Kidney (tissue), 14 donors: ENCODE data around the gene URAD. TPM values are rescaled to one million over a fixed set of nuclear protein-coding genes. Genes with fewer than 3 reads are reported as not detected.

Experiments
- DNase-seq, 5 donors: peaks; one replicate each; pipeline ENCODE4 v3.0.0-alpha.2; 2013 to 2020
- FAIRE-seq: peaks from 2 replicates; lab custom pipeline; 2012; peaks lifted over from hg19 to GRCh38; lab: Jason Lieb, UNC
- H3K27ac ChIP-seq, 2 donors: one replicate each; pipeline ENCODE4 v1.7.0; 2013; ENCODE audit warnings: low read depth in 2 of 2, low read length in 2 of 2, inconsistent platforms in 1 of 2
- H3K27me3 ChIP-seq: one replicate; pipeline ENCODE4 v1.7.1; 2013; ENCODE audit warnings: low read length, inconsistent platforms; ENCODE audit not compliant: control insufficient read depth, insufficient read depth
- H3K36me3 ChIP-seq, 3 donors: one replicate each; pipeline versions ENCODE4 v1.7.0 to v1.7.1; 2013; ENCODE audit warnings: low read length in 3 of 3, control low read depth in 1 of 3, inconsistent platforms in 1 of 3; ENCODE audit not compliant: insufficient read depth in 3 of 3, control insufficient read depth in 2 of 3
- H3K4me1 ChIP-seq, 3 donors: one replicate each; pipeline versions ENCODE4 v1.7.0 to v1.7.1; 2013; ENCODE audit warnings: low read length in 3 of 3, inconsistent platforms in 1 of 3, low read depth in 1 of 3; ENCODE audit not compliant: control insufficient read depth in 2 of 3, insufficient read depth in 2 of 3
- H3K4me3 ChIP-seq, 3 donors: one replicate each; pipeline versions ENCODE4 v1.7.0 to v1.8.1; 2013; ENCODE audit warnings: low read length in 3 of 3, control low read depth in 1 of 3, inconsistent platforms in 1 of 3
- H3K9ac ChIP-seq, 3 donors: one replicate each; pipeline versions ENCODE4 v1.7.0 to v1.7.1; 2013; ENCODE audit warnings: low read length in 3 of 3, control low read depth in 1 of 3, inconsistent platforms in 1 of 3
- H3K9me3 ChIP-seq, 3 donors: one replicate each; pipeline versions ENCODE4 v1.7.0 to v1.7.1; 2013; ENCODE audit warnings: low read length in 3 of 3, control low read depth in 1 of 3, inconsistent platforms in 1 of 3; ENCODE audit not compliant: control insufficient read depth in 2 of 3, insufficient read depth in 1 of 3
- intact Hi-C: fragments of 100-400 bp; cut with DNase I; formaldehyde crosslinking; loops from one replicate; pipeline ENCODE4 v1.11.1; 2022
- polyA plus RNA-seq: library from polyadenylated mRNA; stranded (reverse); fragments of 350-450 nt; fragmentation: Illumina TruSeq; extraction: RNeasy Lipid Tissue Mini Kit (QIAGEN cat#74804); gene quantifications from one replicate; pipeline ENCODE4 v1.2.3, GENCODE V29; 2014; ENCODE audit warnings: low read depth, low replicate concordance; ENCODE audit not compliant: insufficient read depth
- total RNA-seq: library from RNA; stranded (reverse); fragmentation: NEBNext Ultra II Directional; extraction: Animal tissue kit (Norgen Biotek cat#: 25700); gene quantifications from one replicate; pipeline ENCODE4 v1.2.1, GENCODE V29; 2021
- TF ChIP-seq, protein P1 (sequence below): IDR thresholded peaks from 3 replicates; pipeline ENCODE4 v1.5.1; 2012; ENCODE audit warnings: mild to moderate bottlenecking, moderate library complexity, borderline replicate concordance; ENCODE audit not compliant: insufficient read depth; ENCODE audit errors: extremely low read depth
- donor health status: control.
- donor health status: control.
- donor health status: control.
- donor health status: control.
- donor health status: control.
- donor health status: DM: yes; HTN: yes; CAD: no.
- donor health status: Normal renal cell carcinoma (clear cell type).

URAD gene
- total and polyA plus RNA-seq, 2 donors from 2014 or later, result not detected

DNA sequence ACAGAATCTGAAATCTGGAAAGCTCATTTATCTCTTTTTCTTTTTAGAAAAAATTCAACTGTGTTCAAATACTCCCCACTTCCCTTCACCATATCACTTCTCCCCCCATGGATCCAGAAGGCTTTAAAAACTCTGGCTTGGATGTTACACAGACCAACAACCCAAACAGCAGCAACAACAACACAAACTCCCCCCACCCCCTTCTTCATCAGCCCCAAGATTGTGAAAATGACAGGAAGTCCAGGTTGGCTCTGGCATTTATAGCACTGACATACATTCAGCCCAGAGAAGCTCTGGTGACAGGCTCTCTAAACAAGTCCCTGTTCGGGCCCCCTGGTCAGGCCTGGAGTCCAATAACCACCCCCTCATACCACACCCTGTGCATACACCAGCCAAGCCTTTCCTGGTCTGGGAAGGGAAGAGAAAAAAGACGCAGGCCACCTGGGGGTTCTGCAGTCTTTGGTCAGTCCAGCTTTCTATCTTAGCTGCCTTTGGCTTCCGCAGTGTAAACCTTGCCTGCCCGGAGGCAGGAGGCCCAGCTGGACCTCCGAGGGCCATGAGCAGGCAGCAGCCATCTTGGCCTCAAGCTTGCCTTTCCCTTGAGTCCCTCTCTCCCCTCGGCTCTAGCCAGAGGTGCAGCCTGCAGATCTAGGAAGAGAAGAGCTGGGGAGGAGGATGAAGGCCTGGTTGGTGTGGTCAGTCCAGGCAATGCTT is 26.2 kb downstream of the URAD start:
- FAIRE-seq, result no peak

GRCh38 chr13:27961227-27962085 is 27.0 kb downstream of the URAD start:
- Histone ChIP-seq H3K27me3 (peaks cover 66% of the 10 kb centered on the region), H3K4me3 (no peak overlapping the region), H3K4me1 (peaks cover 0 to 2% (median 0%) of the 10 kb centered on the region in 3 donors), H3K9ac (no peak overlapping the region), H3K27ac (no peak overlapping the region), H3K36me3 (no peaks in the 10 kb centered on the region), H3K9me3 (no peaks in the 10 kb centered on the region)
- FAIRE-seq, result no peak
- TF ChIP-seq, protein P1, sequence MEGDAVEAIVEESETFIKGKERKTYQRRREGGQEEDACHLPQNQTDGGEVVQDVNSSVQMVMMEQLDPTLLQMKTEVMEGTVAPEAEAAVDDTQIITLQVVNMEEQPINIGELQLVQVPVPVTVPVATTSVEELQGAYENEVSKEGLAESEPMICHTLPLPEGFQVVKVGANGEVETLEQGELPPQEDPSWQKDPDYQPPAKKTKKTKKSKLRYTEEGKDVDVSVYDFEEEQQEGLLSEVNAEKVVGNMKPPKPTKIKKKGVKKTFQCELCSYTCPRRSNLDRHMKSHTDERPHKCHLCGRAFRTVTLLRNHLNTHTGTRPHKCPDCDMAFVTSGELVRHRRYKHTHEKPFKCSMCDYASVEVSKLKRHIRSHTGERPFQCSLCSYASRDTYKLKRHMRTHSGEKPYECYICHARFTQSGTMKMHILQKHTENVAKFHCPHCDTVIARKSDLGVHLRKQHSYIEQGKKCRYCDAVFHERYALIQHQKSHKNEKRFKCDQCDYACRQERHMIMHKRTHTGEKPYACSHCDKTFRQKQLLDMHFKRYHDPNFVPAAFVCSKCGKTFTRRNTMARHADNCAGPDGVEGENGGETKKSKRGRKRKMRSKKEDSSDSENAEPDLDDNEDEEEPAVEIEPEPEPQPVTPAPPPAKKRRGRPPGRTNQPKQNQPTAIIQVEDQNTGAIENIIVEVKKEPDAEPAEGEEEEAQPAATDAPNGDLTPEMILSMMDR, result no peak
- DNase-seq, result no peak
- intact Hi-C loops, result no loop called here

More for the DNA sequence above, 26.2 kb downstream of the URAD start:
- Histone ChIP-seq H3K27ac (no peak overlapping the region), H3K4me3 (no peak overlapping the region), H3K9me3 (no peaks in the 10 kb centered on the region), H3K4me1 (peaks cover 0 to 2% (median 0%) of the 10 kb centered on the region in 3 donors), H3K36me3 (no peaks in the 10 kb centered on the region), H3K9ac (no peak overlapping the region), H3K27me3 (peaks cover 64% of the 10 kb centered on the region)
- no peak for DNase-seq
- intact Hi-C loops, result no loop called here
- TF ChIP-seq, protein P1, result no peak

GRCh38 chr13:27960362-27961226 is 27.9 kb downstream of the URAD start:
- peaks cover 0 to 2% (median 0%) of the 10 kb centered on the region in 3 donors for H3K4me1 ChIP-seq

More at GRCh38 chr13:27960362-27961226, 27.9 kb downstream of the URAD start:
- Histone ChIP-seq H3K36me3 (no peaks in the 10 kb centered on the region), H3K27me3 (peaks cover 66% of the 10 kb centered on the region), H3K9ac (no peak overlapping the region), H3K4me3 (peak overlapping the region in 1 of 3 donors; percentile 49), H3K27ac (no peak overlapping the region), H3K9me3 (no peaks in the 10 kb centered on the region)
- intact Hi-C loops, result no loop called here
- TF ChIP-seq, protein P1, result peak; percentile 34
- FAIRE-seq, result no peak
- peak in 3 of 5 donors; percentile 30 to 58 (median 47) for DNase-seq
